ENCODE results near the gene SCAF11. TPM values are rescaled to one million over a fixed set of nuclear protein-coding genes. Genes with fewer than 3 reads are reported as not detected.

Gene SCAF11
- total RNA-seq, 1 donor from 2014 or later, result 57.4 TPM

DNA sequence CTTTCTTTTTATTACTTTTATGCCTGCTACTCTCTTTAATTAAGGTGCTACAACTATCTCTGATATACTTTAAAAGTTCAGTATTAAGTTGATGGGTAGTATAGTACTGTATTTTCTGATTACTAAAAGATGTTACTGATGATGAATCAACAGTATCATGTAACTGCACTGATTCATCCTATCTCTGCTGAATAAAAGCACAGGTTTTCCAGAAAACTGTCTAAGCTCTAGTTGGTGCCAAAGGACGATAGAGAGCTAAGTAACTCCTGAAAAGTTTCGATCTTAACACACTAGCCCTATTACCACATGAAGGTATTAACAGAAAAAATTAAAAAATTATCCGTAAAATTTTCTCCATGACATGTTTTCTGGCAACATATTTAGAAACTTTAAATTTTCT is 2.1 kb downstream of the SCAF11 start:
- peak overlapping the region; percentile 63 for H3K4me3 ChIP-seq (ENCODE audit: low read depth, low read length)
- no peak for DNase-seq (ENCODE audit: low read depth)
- no peak for TF ChIP-seq CTCF (conservative IDR thresholded peaks at IDR 0.05; ENCODE audit: low read depth, low read length)

- DNase-seq (ENCODE audit: low read depth), result no peak
- no peak for TF ChIP-seq CTCF (conservative IDR thresholded peaks at IDR 0.05; ENCODE audit: low read depth, low read length)
- H3K4me3 ChIP-seq (ENCODE audit: low read depth, low read length), result no peak overlapping the region
Observed at GRCh38 chr12:45987340-45987727, 3.0 kb downstream of the SCAF11 start.

- no peak for TF ChIP-seq CTCF (conservative IDR thresholded peaks at IDR 0.05; ENCODE audit: low read depth, low read length)
- no peak for DNase-seq (ENCODE audit: low read depth)
- no peak overlapping the region for H3K4me3 ChIP-seq (ENCODE audit: low read depth, low read length)
Observed at GRCh38 chr12:45986641-45987339, 3.6 kb downstream of the SCAF11 start.

DNA sequence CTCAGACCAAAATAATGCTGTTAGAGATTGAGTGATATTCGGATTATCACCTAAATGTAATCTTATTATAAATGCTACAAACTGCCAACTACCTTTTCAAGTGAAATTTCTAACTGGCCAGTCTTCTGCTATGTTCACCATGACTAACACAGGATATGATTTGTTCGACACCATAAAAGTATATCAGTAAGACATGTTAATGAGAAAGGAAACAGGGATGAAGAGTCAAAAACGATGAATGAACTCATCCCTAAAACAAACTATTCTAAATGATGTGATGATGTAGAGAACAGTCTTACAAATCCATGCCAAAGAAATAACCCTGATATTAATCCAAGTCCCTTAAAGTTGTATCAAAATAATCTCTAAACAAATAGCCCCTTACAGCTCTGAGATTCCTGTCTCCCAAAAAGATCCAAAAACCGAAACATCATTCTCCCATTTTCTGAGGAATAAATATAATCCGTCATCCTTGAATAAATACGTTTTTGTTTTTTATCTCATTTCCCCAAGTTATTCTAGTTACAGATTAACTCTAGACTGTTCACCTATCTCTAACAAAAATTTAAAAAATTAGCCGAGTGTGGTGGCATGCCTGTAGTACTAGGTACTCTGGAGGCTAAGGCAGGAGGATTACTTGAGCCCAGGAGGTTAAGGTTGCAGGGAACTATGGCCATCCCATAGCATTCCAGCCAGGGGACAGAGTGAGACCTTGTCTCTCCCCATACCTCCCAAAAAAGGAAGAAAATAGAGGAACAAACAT is 9.1 kb downstream of the SCAF11 start:
- no peak for DNase-seq (ENCODE audit: low read depth)
- TF ChIP-seq CTCF (conservative IDR thresholded peaks at IDR 0.05; ENCODE audit: low read depth, low read length), result no peak

DNA sequence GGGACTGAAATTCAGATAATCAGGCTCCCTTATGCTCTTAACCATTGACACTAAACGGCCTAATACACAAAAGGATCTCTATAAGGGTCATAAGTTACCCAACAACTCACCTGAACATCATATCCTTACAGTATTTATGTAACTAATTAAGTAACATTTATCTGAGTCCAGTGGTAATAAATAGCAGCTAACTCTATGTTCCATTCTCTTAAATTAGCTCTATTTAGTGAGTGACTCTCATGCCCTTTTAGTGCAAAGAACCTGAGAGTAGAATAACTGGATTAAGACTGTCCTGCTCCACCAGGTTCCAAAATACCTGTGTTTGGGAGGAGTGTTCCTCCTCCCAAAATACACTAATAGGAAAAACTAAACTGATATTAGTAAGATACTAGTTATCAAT is 9.8 kb downstream of the SCAF11 start:
- no peak for DNase-seq (ENCODE audit: low read depth)
- no peak overlapping the region for H3K4me3 ChIP-seq (ENCODE audit: low read depth, low read length)
- TF ChIP-seq CTCF (conservative IDR thresholded peaks at IDR 0.05; ENCODE audit: low read depth, low read length), result no peak

More for the DNA sequence above, 9.1 kb downstream of the SCAF11 start:
- no peak overlapping the region for H3K4me3 ChIP-seq (ENCODE audit: low read depth, low read length)

DNA sequence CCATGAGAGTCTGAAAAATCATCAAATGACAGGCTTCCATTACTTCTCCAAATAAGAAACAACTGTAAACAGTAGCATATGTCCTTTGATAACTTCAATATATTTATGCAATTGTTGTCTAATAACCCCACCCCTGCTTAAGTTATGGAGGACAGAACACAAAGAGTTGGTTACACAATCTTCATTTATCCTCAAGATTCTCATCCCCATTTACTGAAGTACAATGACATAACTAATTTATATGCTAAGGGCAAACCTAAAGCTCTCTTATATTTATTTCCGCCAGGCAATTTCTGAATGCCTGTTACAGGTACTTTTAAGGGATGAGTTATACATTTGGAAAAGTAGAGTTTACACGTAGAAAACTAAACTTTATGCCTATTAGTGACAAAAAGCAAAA is 12.3 kb downstream of the SCAF11 start:
- no peak for DNase-seq (ENCODE audit: low read depth)
- TF ChIP-seq CTCF (conservative IDR thresholded peaks at IDR 0.05; ENCODE audit: low read depth, low read length), result no peak
- H3K4me3 ChIP-seq (ENCODE audit: low read depth, low read length), result no peak overlapping the region
